NT2/D1 (cell line): Measurements from ENCODE around the gene PTPRG.

Experiments
- YY1 ChIP-seq: IDR thresholded peaks from 2 replicates; pipeline ENCODE4 v1.6.1; 2011; ENCODE audit not compliant: insufficient read length, insufficient read depth
- ZNF274 ChIP-seq: IDR thresholded peaks from 2 replicates; pipeline ENCODE4 v1.6.1; 2011; ENCODE audit warnings: mild to moderate bottlenecking, low read depth, low read length

GRCh38 chr3:61964566-61964965 lies 403.2 kb downstream of the PTPRG start:
- TF ChIP-seq YY1 (no peak), ZNF274 (no peak)
